ENCODE data around the gene PREB. TPM values are rescaled to one million over a fixed set of nuclear protein-coding genes. Genes with fewer than 3 reads are reported as not detected.
"Not testable (repeated sequence)": the region's sequence is repeated elsewhere in the genome, so short reads cannot be mapped to it uniquely, and the experiment has no call there.

PREB gene
- polyA plus RNA-seq, 12 donors, result 24.1 to 39.8 (median 33.6) TPM; not detected in 1

GRCh38 chr2:27128668-27129571, 5.5 kb downstream of the PREB start:
- no peak for DNase-seq

DNA sequence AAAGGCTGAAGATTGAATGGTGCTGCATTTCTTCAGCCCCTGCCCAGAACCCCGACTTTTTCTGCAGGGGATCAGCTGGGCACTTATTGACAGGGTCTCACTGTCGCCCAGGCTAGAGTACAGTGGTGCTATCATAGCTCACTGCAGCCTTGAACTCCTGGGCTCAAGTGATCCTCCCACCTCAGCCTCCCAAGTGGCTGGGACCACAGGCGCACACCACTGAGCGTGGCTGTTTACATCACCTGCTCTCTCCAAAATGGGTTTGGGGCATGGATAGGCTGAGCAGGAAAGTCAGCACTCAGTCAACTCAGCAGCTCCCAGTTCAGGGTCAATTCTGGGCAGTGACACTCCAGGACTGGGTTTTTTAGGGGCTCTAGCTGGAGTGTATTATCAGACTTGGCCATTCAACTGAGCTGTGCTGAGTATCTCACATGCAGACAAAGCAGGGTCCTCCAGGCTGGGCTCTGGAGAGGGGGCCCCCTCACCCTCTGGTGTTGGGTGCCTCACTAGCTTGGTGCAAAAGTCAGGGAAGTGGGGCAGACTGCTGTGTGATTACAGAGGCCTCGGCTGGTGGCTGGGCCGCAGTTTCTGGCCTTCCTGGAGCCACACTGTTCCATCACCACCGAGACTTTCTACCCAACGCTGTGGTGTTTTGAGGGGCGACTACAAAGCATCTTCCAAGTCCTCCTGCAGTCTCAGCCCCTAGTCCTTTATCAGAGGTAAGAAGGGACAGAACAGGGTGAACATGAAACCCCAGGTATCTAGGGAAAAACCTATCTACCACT, 6.4 kb downstream of the PREB start:
- no peak for DNase-seq

DNA sequence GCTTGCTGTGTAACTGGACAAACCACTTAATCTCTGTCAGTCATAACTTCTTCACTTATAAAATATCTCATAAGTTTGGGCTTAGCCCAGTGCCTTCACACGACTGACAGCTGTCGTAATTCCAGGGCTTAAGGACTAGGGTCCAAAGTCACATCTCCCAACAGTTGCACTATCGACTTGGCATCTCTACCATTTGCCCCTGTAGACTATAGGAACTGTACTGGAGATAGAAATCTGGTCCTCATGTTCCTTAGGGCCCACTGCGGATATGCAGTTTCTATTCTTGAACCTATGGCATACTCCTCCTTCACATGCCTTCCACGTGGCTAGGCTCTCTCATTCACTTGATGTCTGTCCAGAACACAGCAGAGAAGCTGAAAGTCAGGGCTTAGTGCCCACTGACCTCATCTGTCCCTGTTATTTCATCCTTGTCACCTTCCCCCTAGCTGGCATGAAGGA, 8.2 kb downstream of the PREB start:
- DNase-seq, result no peak

DNA sequence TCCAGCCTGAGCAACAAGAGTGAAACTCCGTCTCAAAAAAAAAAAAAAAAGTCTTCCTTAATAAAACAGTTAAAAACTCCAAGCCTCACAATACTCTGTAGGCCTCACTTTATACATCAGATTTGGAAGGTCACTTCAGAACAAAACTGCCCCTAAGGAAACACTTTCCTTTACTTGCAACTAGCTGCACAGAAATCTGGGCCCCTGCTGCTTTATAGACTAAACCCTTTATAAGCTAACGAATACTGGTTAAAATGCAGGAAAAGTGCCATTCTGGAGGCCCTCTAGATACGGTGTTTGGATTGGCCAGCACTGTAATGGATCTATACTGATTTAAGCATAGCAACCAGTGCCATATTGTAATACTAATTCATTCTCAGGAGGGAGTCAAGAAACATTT, 9.3 kb downstream of the PREB start:
- DNase-seq, result no peak

GRCh38 chr2:27123302-27124150, 10.9 kb downstream of the PREB start, which contains the start of gene ABHD1:
ABHD1 (plus strand) TSS chr2:27123815; CDS start chr2:27123949, 134 bp downstream.
- no peak for DNase-seq

GRCh38 chr2:27122791-27123190, 11.6 kb downstream of the PREB start:
- DNase-seq, result no peak

DNA sequence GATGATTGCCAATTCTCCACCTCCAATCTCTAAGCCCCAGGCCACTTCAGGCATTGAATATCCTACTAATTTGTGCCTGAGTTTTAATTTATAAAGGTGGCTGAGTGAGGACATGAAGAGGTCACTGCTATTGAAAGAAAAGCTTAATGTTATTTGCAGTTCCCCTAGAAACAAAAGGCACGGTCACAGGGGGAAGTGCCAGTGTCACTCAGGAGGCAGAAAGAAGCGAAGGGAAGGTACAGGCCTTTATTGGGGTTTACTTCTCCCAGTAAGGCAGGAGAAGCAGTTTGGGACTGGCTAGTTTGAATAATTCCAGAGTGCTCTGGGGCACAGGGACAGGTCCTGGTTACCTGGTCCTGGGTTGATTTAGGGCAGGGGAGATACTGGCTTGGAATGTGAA, 12.5 kb downstream of the PREB start:
- no peak for DNase-seq

GRCh38 chr2:27119330-27119670, 15.1 kb downstream of the PREB start:
- not testable (repeated sequence) for DNase-seq

DNA sequence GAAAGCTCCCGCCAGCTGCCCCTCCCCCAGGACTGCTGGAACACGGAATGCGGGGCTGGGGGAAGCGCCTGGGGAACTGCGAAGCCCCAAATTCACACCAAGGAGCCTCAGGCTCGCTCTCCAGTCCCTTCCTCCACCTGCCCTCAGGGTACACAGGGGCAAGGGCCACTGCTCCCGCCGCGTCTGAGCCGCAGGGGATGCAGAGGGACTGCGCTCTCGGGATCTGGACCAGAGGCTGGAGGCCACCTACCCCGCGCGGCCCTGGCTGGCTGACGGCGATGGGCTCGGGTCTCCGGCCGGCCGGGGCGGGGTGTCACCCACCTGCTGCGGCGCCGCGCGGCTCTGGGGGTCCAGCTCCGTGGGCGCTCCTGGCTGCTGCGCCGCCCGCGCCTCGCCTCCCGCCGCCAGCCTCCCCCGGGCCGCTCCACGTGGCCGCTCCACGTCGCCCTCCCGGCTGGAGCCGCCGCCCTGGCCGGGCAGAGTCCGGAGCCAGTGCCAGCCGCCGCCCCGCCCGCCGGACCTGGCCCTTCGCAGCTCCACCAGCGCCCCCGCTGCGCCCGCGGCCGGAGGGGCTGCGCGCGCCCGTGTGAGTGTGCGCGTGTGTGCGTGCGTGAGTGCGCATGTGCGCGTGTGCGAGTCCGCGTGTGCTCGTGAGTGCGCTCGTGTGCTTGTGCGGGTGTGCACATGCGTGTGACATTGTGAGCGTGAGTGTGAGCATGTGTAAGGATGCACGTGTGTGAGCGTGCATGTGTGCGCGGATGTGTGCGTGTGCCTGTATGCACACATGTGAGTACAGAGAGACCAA, 15.7 kb downstream of the PREB start, which contains the start of gene CGREF1:
CGREF1 (minus strand) TSS at position 604 of the 805 bp plus-strand sequence. CDS start 14,762 bp downstream, outside the sequence.
- DNase-seq, result no peak

GRCh38 chr2:27117995-27118524, 16.4 kb downstream of the PREB start:
- DNase-seq, result no peak

GRCh38 chr2:27115519-27115918, 18.9 kb downstream of the PREB start:
- no peak for DNase-seq

GRCh38 chr2:27111392-27112078, 22.9 kb downstream of the PREB start:
- DNase-seq, result not testable (repeated sequence)

- DNase-seq, result not testable (repeated sequence)
Observed at GRCh38 chr2:27110603-27111352, 23.7 kb downstream of the PREB start.

GRCh38 chr2:27109083-27109482, 25.4 kb downstream of the PREB start:
- DNase-seq, result no peak

DNA sequence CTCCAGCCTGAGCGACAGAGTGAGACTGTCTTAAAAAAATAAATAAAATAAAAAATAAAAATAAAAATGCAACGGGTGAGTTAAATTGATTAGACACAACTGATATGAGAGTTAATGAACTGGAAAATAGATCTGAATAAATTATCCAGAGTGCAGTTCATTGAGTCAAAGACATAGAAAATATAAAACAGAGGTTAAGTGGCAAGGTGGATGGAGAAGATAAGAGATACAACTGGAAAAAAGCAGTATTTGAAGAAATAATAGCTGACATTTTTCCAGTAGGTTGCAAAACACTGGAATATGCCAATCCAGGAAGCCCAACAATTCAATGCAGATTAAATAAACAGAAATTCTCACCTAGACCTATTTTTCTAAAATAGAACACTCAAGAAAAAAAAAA, 26.2 kb downstream of the PREB start:
- no peak for DNase-seq

- no peak for DNase-seq
Observed at GRCh38 chr2:27105981-27106380, 28.5 kb downstream of the PREB start.

- no peak for DNase-seq
Observed at GRCh38 chr2:27102329-27102728, 32.1 kb downstream of the PREB start.

DNA sequence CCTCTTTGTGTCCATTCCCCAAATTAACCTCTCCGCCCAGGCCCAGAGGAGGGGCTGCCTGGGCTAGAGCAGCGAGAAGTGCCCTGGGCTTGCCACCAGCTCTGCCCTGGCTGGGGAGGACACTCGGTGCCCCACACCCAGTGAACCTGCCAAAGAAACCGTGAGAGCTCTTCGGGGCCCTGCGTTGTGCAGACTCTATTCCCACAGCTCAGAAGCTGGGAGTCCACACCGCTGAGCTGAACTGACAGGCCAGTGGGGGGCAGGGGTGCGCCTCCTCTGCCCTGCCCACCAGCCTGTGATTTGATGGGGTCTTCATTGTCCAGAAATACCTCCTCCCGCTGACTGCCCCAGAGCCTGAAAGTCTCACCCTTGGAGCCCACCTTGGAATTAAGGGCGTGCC, 34.4 kb downstream of the PREB start:
- no peak for DNase-seq

DNA sequence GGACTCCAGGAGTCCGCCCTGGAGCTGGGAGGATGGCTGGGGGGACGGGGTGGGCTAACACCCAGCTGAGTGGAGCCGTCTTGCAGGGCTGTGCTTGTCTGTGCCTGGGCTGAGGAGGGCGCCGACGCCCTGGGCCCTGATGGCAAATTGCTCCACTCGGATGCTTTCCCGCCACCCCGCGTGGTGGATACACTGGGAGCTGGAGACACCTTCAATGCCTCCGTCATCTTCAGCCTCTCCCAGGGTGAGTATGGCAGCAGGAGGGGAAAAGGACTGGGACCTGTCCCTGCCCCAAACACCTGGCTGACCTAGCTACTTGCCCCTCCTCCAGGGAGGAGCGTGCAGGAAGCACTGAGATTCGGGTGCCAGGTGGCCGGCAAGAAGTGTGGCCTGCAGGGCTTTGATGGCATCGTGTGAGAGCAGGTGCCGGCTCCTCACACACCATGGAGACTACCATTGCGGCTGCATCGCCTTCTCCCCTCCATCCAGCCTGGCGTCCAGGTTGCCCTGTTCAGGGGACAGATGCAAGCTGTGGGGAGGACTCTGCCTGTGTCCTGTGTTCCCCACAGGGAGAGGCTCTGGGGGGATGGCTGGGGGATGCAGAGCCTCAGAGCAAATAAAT, 35.0 kb downstream of the PREB start:
- no peak for DNase-seq
